NCI-H2029 (cell line): ENCODE results near the gene NBPF9.
"Not testable (repeated sequence)": the region's sequence is repeated elsewhere in the genome, so short reads cannot be mapped to it uniquely, and the experiment has no call there.

Experiments used
- DNase-seq: peaks from one replicate; lab custom pipeline; 2025; lab: John Stamatoyannopoulos, UW

Gene NBPF9, protein sequence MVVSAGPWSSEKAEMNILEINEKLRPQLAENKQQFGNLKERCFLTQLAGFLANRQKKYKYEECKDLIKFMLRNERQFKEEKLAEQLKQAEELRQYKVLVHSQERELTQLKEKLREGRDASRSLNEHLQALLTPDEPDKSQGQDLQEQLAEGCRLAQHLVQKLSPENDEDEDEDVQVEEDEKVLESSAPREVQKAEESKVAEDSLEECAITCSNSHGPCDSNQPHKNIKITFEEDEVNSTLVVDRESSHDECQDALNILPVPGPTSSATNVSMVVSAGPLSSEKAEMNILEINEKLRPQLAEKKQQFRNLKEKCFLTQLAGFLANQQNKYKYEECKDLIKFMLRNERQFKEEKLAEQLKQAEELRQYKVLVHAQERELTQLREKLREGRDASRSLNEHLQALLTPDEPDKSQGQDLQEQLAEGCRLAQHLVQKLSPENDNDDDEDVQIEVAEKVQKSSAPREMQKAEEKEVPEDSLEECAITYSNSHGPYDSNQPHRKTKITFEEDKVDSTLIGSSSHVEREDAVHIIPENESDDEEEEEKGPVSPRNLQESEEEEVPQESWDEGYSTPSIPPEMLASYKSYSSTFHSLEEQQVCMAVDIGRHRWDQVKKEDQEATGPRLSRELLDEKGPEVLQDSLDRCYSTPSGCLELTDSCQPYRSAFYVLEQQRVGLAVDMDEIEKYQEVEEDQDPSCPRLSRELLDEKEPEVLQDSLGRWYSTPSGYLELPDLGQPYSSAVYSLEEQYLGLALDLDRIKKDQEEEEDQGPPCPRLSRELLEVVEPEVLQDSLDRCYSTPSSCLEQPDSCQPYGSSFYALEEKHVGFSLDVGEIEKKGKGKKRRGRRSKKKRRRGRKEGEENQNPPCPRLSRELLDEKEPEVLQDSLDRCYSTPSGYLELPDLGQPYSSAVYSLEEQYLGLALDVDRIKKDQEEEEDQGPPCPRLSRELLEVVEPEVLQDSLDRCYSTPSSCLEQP (N-terminal part only)

DNA sequence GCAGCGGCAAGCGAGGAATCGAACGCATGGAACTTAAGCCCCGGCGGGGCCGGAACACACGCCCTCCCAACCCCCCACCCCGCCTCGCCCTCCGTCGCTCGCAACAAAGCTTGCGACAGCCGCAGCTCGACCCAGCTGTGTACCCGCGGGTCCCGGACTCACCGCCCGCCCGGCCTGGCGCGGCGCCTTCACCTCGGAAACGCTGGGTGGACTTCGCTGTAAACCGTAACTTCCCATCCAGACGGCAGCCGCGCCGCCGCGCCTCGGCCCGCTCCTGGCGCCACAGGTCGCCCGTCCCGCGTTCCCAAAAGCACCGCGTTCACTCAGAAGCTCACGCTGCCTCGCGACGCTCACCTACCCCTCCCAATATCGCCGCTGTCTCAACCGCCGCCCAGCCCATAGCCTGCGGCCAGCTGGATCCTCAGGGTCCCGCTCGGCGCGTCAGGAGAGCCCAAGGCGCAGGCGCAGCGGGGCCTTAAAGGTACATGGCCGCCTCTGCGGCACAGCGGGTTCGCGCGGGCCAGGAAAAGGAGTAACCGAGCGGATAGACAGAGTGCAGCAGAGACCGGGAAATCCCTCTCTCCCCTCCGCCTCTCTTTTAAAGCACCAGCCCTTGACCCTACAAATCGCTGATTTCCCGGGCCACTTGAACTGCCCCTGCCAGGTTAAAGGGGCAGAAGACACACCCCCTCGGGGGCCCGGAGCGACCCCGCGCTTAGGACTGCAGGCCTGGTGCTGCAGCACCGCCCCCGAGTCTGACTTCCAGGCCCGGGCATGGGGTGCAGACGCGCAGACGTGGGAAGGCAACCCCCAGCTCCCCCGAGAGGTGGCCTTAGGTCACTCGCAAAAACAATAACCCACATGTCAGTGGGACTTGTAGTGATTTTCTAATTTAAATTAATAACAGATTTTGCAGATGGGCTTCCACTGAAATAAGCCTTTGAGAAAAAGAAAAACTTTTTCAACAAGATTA lies at the start of gene NBPF9:
NBPF9 (minus strand) TSS at position 443 of the 973 bp plus-strand sequence. CDS start 21,412 bp downstream, outside the sequence.
- DNase-seq: not testable (repeated sequence)

DNA sequence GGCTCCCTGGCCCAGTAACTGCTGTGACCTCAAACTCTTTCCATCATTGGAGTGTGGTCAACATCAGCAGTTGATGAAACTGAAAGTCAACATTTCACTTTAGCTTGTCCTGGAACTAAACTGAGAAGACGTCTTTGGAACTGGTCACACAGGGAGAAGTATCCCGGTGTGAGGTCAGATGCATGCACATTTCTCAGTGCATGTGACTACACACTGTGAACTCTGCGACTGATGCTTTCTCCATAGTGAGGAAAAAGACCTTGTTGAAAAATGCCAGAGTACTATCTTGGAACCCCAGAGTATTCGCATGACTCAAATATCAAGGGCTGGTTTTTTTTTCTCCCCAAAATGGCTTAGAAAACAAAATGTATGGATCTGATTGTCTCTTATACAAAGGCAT lies 46.6 kb upstream of the NBPF9 start:
- DNase-seq: not testable (repeated sequence)

DNA sequence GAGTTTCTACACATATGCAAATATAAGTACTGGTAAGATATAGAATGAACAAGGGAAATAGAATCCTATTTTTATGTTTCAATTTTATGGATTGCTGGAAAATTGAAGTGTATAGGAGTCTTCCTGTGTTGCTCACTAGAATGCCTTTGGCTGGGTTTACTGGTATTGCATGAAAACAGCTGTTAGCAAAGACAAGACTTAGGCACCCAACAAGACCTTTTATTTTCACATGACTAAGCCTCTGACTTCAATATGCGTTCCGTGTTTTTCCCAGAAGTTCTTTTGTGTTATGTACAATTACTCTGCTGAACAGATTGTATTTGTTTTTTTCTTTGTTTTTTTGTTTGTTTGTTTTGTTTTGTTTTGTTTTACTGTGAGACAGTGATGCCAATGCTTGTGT lies 34.2 kb upstream of the NBPF9 start:
- DNase-seq: not testable (repeated sequence)

DNA sequence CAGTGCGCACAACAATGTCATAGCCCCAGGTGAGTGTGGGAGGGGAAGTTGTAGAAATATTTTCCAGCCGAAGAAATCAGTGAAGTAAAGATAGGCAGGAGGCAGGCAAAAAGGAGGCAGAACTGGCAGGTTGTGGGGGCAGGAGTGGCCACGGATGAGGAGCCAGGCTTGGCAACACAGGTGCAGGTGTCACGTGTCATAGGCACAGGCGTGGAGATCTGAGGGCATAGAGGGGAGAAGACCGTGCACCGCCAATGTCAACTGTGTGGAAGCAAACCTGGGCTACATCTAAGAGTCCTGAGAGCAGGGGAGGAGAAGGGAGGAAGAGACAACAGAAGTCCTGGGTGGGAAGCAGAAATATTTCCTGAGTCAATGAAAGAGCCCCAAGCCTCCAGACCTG lies 27.6 kb upstream of the NBPF9 start:
- not testable (repeated sequence) for DNase-seq

DNA sequence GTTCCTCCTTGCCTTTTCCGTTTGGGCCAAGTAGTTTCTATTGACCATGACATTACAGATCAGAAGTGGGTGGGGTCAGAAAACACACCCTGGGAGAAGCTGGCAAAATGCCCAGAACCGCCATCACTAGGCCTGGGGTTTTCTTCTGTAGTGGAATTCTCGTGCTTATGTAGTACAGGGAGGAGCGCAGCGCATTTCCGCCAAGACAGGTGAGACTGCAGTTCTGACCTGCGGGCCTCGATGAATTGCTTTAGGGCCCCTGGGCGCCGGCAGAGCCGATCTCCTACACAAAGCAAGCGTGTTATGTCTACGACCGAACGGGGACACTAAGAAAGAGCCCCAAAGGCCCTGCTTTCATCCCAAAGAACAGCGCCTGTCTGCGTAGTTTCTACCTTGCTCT lies 25.9 kb upstream of the NBPF9 start:
- not testable (repeated sequence) for DNase-seq

DNA sequence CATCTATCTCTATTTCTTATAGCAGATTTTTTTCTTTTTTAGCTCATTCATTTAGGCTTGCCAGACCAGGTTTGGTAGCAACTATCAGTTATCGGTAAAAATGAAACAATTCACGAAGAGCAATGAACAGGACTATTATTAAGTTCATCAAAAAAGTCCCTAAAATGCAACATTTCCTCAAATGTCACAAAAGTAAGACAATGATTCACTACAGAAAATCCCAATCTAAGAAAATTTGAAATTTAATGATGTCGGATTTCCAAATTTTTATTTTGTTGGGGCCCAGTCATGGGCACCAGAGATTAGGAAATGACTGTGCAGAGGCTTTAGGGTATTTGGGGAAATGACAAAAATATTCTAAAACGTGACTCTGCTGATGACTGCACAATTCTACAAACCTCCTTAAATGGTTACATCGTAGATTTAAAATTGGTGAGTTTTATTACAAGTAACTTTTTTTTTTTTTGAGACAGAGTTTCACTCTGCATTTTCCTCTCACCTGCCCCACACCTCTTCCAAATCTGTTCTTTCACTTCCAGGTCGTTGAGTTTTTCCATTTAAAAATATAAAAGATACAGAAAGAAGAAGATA lies 23.3 kb upstream of the NBPF9 start:
- DNase-seq: not testable (repeated sequence)

DNA sequence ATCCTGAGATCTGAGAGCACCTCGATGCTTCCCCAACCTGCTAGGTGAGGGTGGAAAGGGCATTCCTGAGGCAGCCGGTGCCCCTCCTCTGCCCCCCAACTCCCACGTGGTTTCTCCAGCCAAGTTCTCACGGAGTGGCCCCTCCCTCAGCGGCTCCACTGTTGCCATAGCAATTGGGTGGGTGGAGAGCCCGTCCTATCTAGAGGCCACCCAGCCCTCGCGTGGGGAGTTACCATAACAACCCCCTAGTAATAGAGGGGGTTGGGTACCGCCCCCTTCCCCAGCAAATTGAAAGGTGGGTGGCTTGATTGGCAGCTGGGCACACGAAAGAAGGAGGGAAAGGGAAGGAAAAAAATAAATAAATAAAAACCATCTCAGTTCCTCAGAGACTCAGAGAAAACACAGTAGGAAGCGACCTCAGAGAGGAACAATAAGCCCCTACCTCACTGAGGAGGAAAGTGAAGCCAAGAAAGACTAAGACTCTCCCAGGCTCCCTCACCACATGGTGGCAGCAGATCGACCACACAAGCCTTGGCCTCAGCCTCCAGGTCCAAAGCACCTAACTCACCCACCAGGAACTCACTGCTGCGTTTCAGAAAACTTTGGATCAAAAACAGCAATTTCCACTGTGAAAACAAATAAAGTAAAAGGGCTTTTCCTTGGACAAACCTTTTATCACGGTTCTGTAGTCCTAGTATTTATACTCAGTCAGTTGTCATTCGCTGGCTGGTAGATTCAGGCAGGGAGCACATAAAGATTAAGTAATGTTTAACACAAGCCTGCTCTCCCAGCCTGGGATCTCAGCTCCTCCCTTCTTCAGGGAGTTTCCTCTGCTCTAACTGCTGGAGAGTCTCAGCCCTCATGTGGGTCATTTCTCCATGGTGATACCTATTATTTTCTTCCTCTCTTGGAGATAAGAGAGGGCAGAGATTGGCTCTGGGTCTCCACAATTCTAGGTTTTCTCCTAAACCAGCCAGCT lies 20.9 kb upstream of the NBPF9 start:
- DNase-seq: not testable (repeated sequence)

DNA sequence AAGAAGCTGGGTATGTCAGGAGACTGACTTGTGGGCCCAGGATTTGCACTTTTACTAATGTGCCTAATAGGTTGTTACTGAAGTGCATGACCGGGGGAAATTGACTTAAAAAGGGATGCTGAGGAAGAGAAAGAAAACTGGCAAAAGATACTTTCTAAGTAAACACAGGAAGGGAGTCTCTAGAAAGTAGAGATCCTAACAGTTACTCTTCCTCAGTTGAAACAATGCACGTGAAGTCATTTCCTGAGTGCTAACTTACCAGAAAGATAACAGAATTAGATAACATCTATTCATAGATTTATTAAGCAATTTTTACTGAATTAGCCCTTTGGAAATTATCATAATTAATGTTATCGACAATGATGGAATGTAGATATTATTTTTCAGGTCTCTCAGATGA lies 9.5 kb upstream of the NBPF9 start:
- DNase-seq: not testable (repeated sequence)

DNA sequence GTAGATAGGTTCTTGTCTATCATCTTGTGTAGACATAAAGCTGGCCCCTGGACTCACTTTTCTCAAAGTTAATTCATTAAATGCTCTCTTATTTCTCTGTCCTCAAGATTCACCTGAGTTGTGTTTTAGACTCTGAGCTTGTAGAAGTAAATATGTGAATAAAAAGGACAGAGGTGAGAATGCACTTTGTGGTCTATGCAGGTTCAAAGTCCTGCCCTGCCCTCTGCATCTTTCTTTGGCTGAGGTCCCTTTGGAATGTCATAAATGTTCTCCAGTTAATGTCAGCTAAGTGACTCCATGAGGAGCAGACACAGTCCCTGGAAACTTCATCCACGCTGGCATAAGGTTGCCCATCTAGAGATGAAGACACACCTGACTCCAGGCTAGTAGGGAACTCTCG lies 7.0 kb upstream of the NBPF9 start:
- DNase-seq: not testable (repeated sequence)

DNA sequence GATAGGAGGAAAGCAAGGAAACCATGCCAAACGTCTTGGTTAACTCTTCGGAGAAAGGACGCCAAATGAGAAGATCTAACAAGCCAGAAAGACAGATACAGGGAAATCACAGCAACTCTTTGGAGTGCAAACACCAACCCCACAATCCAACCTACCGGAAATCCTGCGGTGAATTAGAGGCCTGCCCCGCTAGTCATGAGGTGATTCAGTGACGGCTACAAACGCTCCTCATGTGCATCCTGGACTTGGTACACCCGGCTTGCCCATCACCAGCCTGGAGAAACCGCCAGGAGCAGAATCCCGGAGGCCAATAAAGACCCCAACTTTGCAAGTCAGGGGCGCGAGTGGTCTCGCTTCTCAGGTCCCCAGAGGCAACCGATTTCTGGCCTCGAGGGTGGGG lies 777 bp downstream of the NBPF9 start:
- not testable (repeated sequence) for DNase-seq

DNA sequence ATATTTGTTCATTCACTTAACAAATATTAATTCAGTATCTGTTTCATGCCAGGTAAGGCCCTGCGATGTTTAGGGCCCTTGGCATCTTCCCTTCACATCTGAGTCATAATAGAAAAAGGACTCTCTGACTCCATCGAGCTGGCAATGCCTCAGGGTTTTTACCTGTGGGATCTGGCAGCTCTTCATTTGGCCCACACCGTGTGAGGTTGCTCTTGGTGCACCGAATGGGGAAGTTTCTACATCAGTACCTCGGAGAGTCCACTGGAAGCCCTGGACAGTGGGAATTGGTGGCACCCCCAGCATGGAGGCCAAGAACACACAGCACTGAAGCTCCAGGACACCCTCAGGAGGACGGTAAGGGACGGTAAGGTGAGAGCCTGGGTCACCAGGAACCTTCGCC lies 5.1 kb downstream of the NBPF9 start:
- peak; percentile 49 for DNase-seq

DNA sequence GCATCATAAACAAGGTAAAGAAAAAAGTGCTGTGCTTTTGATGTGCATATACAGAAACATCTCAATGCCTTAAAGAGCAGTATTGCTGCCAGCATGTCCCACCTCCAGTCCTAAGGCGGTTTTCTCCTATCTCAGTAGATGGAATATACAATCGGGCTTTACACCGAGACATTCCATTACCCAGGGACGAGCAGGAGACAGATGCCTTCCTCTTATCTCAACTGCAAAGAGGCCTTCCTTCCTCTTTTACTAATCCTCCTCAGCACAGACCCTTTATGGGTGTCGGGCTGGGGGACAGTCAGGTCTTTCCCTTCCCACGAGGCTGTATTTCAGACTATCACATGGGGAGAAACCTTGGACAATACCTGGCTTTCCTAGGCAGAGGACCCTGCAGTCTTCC lies 10.2 kb downstream of the NBPF9 start:
- DNase-seq: not testable (repeated sequence)

DNA sequence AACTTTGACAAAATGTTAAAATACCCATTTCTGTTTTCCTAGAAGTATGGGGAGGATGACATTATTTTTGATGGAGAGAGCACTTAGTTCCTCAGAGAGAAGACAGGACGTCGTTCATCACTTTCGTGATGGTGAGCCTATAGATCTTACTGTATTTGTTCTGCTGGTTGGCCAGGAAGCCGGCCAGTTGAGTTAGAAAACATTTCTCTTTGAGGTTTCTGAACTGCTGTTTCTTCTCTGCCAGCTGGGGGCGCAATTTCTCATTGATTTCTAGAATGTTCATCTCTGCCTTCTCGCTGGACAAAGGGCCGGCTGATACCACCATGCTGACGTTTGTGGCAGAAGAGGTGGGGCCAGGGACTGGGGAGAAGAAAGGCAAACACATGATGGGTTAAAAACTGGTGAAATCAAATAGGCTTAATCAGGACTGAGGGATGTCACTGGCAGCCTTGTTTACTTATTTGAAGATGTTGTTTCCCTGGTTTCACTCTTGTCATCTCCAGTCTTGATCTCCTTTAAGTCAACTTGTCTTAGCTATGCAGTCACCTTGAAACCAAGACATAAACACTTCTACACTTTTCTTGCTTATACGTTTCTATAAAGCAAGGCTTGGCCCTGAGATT lies 27.7 kb downstream of the NBPF9 start:
- DNase-seq: not testable (repeated sequence)

DNA sequence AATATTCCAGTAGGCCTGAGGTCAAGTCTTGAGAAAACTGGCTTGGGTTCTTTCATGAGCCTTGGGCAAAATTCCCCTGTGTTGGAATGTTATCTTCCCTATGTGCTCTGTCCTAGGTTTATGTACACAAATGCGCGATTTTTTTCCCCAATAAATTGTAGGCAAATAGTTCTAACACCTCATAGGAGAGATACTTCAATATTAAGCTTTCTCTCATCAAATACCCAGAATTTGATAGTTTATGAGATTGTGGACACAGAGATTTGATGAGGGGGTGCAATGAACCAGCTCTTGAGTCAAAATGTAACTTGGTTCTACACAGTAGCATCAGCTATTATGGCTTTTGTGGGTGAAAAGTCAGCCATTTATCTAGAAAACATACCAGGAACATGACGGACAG lies 38.7 kb downstream of the NBPF9 start:
- not testable (repeated sequence) for DNase-seq

DNA sequence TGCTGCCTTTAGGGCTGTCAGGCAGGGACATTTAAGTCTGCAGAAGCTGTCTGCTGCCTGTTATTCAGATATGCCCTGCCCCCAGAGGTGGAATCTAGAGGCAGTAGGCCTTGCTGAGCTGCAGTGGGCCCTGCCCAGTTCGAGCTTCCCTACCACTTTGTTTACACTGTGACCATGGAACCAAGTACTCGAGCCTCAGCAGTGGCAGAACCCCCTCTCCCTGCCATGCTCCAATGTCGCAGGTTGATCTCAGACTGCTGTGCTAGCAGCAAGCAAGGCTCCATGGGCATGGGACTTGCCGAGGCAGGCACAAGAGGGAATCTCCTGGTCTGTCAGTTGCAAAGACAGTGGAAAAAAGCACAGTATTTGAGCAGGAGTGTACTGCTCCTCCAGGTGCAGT lies 60.3 kb downstream of the NBPF9 start:
- DNase-seq: not testable (repeated sequence)

DNA sequence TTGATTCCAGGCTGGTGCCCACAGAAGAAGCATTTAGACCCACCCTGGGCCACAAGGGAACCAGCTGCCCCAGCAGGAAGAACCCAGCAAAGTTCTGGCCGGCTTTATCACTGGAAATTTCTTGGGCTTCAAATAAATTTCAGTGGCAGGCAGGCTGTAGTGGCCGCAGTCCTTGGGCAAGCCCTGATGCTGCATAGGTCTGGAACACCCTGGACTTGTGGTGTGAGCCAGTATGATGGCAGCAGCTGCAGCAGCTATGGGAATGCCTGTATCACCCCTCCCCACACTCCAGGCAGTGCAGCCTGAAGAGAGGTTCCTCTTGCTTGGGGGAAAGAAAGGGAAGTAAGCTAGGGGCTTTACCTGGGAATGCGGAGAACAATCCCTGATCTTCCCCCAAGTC lies 69.4 kb downstream of the NBPF9 start:
- not testable (repeated sequence) for DNase-seq

DNA sequence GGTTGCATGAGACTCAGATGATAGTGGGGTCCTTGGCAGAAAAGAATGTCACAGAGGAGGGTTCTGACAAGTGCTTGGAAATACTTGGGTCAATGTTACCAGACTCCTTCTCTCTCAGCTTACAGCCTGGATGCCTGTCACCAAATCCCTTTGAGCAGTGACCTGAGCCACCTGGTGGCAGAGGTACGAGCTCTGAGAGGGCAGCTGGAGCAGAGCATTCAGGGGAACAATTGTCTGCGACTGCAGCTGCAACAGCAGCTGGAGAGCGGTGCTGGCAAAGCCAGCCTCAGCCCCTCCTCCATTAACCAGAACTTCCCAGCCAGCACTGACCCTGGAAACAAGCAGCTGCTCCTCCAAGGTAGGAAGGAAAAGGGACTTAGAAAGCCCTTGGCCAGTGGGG lies 79.0 kb downstream of the NBPF9 start:
- not testable (repeated sequence) for DNase-seq

DNA sequence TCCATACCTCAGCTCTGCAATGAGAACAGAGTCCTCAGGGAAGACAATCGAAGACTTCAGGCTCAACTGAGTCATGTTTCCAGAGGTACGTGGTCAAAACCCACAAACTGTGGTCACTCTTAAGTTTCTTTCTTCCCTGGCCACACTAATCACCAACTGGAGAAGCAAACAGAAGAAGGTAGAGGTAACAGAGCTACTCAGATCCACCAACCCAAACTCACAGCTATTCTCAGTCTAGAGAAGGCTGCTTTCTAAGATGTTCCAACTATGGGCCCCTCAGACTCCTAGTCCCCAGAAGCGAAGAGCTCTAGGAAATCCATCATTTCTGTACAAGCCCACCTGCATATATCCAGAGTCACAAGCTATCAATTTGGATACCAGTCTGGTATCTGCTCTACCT lies 84.8 kb downstream of the NBPF9 start:
- not testable (repeated sequence) for DNase-seq

DNA sequence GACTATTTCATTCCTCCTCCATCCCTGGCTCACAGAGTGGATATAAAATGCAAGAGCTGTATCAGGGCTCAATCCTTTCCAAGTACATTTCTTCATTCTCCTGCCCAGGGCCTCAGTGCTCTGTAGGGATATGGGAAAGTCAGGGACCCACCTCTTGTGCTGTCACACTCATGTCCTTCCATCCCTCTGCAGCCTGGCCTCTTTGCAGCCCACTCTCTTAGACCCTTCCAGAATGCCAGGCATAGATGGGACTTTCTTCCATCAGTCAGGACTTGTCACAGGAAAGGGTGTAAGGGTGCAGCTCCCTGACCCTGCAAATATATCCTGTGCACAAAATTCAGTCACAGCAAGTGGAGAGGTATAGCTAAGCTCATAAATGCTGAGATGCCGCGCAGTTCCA lies 86.7 kb downstream of the NBPF9 start:
- not testable (repeated sequence) for DNase-seq
